ENCODE results near the gene SLC1A4.

DNA sequence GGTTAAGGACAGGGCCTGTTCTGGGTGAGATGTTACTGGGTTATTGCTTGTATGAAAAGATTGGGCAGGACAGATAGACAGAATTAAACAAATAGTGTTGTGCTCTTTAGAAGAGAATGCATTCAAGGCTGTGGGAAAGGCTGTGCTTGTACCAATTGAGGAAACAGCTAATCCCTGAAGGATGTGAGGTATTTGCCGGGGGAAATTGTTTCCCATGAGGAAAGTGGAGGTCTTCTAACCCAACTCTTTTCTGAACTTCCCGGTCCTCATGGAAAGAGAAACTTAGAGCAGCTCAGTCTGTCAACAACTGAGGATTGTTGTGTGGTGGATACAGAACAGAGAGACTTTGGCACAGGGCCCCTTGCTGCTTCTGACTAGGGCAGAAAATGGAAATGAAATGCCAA is 9.5 kb downstream of the SLC1A4 start:
- TF ChIP-seq POLR2AphosphoS5 (IDR thresholded peaks at IDR 0.05; ENCODE audit: low read depth, low read length) (no peak), TAF1 (IDR thresholded peaks at IDR 0.05; ENCODE audit: borderline replicate concordance, insufficient read depth, low read length) (no peak), SIN3A (IDR thresholded peaks at IDR 0.05; ENCODE audit: borderline replicate concordance, insufficient read depth, low read length) (no peak), FOXP2 (optimal IDR thresholded peaks at IDR 0.05; ENCODE audit: borderline replicate concordance, extremely low read depth, extremely low read length, insufficient read depth) (no peak)
- TF ChIP-seq, protein P1, sequence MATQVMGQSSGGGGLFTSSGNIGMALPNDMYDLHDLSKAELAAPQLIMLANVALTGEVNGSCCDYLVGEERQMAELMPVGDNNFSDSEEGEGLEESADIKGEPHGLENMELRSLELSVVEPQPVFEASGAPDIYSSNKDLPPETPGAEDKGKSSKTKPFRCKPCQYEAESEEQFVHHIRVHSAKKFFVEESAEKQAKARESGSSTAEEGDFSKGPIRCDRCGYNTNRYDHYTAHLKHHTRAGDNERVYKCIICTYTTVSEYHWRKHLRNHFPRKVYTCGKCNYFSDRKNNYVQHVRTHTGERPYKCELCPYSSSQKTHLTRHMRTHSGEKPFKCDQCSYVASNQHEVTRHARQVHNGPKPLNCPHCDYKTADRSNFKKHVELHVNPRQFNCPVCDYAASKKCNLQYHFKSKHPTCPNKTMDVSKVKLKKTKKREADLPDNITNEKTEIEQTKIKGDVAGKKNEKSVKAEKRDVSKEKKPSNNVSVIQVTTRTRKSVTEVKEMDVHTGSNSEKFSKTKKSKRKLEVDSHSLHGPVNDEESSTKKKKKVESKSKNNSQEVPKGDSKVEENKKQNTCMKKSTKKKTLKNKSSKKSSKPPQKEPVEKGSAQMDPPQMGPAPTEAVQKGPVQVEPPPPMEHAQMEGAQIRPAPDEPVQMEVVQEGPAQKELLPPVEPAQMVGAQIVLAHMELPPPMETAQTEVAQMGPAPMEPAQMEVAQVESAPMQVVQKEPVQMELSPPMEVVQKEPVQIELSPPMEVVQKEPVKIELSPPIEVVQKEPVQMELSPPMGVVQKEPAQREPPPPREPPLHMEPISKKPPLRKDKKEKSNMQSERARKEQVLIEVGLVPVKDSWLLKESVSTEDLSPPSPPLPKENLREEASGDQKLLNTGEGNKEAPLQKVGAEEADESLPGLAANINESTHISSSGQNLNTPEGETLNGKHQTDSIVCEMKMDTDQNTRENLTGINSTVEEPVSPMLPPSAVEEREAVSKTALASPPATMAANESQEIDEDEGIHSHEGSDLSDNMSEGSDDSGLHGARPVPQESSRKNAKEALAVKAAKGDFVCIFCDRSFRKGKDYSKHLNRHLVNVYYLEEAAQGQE (IDR thresholded peaks at IDR 0.05; ENCODE audit: insufficient read depth in 1 of 2, low read depth in 2 of 2, low read length in 2 of 2): no peak
